Suppressor macrophage treated with lipopolysaccharide for 1 hour (primary cell): Measurements from ENCODE around the gene TRAF2.

Source experiments
- DNase-seq, 3 donors: peaks; one replicate each; pipeline ENCODE4 v3.0.0-alpha.2; 2020 to 2022

TRAF2 gene

GRCh38 chr9:136939996-136940525 lies 53.7 kb downstream of the TRAF2 start:
- no peak for DNase-seq

- DNase-seq, result no peak
These were observed 54.4 kb downstream of the TRAF2 start for GRCh38 chr9:136940526-136941230.

GRCh38 chr9:136941231-136942111 lies 55.2 kb downstream of the TRAF2 start:
- no peak for DNase-seq

DNA sequence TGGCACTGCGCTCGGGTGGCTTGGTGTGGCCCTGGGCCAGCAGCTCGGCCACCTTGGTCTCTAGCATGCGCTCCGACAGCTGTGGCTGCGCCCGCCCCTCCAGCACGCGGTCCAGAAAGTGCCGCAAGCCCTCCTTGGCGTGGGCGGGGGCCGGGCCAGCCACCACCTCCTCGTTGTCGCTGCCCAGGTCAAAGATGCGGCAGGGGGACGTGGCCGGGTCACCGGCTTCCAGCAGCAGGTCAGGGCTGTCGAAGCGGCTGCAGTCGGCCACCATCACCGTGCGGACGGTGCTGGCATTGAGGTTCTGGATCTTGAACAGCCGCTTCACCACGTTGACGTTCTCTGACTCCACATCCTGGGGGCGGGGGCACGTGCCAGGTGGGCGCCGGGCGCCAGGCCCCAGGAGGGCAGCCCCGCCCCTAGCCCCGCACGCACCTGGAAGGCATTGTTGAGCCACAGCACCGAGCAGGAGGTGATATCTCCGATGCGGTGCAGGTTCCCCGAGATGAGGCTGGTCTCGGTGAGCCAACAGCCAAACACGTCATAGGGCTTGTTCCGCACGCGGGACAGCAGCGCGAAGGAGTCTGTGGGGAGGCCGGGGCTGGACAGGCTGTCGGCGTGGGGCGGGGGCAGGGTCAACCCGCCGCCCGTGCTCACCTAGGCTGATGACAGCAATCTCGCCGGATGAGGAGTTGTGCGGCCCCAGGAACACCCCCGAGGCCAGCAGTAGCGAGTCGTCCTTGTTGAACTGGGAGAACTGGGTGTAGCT lies 56.0 kb downstream of the TRAF2 start:
- no peak for DNase-seq

GRCh38 chr9:136942881-136943230 lies 56.5 kb downstream of the TRAF2 start:
- DNase-seq, result no peak

DNA sequence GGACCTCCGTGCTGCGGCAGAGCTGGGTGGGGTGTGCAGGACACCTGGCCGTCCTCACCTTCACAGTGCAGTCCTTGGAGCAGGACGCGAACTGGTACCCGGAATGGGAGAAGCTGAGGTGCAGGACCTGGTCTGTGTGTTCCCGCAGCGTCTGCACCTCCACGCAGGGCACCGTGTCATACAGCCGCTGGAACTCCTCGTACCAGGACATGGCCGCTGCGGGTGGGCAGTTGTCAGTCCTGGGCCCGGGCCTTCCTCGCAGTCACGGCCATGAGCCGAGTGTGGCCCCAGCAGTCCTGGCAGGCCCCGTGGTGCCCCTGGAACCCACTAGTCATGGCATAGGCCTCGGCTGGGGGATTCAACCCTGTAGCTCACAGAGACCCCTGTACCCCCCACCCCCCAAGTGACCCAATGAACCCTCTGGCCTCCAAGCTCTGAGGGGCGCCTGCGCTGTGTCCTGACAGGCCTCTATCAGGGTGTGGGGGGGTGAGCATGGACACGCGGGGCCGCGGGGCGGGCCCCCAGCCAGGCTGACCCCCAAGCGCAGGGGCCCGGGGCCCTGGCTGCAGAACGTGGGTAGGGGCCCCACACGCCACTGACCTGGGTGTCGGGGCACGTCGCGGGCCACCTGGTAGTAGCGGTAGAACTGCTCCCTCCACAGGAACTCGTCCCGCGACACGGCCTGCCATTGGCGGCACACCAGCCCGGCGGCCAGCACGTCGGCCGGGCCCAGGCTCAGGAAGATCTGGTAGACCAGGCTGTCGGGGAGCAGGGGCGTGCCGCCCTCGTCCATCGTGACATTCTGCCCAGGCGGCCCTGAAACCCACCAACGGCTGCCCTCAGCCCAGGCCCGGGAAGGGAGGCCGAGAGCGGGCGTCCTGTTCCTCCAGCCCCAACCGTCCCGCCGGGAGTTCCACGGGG lies 57.2 kb downstream of the TRAF2 start:
- DNase-seq, result no peak

DNA sequence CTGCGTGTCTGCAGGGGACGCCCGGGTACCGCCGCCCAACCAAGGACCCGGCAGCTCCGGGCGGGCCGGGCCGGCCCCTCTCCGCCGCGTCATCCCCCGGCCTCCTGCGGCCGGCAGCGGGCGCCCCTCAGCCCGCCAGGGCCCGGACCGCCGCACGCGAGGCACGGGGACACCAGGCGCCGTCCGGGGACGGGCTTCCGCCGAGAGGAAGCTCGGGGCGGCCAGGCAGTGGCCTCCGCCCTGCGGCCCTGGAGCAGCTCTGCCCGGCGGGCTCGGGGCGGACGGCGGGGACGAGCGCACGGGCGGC lies 57.8 kb downstream of the TRAF2 start:
- DNase-seq, result peak; percentile 77 to 89 (median 79)

GRCh38 chr9:136944519-136945332 lies 58.4 kb downstream of the TRAF2 start, which contains the start of the genes C8G and FBXW5:
Gene C8G, plus strand, starts transcription at chr9:136945243. Its CDS starts 78 bp downstream, at chr9:136945321.
Gene FBXW5, minus strand, starts transcription at chr9:136944738. Its CDS starts 655 bp downstream, at chr9:136944083.
- DNase-seq, result peak; percentile 98 to 99 (median 99)

GRCh38 chr9:136945333-136946227 lies 59.3 kb downstream of the TRAF2 start:
- no peak for DNase-seq

- no peak for DNase-seq
These were observed 60.1 kb downstream of the TRAF2 start for GRCh38 chr9:136946228-136947027.

DNA sequence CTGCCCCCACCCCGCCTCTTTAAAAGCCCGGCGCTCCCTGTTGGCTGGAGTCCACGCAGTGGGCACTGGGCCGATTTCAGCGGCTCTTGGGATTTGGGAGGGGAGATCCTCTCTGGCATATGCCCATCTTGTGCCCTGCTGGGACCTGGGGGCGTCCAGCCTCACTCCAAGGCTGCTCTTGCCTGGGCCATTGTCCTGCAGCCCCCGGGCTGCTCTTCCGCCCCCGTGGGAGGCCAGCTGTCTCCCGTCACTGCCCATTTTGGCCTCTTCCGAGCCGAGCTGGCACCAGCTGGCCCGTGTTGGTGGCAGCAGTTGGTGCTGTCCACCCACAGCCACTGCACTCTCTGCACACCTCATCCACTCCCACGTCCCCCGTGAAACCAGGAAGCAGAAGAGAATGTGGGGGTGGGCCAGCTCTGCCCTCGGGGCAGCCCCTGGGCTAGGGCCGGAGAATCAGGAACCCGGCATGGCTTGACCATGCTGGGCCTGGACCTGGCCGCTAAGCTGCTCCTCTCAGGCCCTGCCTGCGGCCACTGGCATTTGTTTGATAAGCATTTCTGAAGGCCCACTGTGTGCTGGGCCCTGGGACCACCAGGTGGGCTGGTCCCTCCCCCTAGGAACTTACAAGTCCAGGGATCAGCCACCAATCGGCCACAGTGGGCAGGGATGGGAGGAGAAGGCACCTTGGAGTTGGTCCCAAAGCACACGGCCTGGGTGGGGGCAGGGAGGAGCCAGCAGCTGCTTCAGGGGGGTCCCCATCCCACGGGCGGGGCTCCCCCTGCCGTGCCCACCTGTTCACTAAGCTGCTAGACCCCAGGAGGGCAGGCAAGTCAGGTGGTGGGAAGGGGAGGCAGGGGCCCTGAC lies 60.9 kb downstream of the TRAF2 start:
- peak; percentile 37 to 67 (median 42) for DNase-seq

DNA sequence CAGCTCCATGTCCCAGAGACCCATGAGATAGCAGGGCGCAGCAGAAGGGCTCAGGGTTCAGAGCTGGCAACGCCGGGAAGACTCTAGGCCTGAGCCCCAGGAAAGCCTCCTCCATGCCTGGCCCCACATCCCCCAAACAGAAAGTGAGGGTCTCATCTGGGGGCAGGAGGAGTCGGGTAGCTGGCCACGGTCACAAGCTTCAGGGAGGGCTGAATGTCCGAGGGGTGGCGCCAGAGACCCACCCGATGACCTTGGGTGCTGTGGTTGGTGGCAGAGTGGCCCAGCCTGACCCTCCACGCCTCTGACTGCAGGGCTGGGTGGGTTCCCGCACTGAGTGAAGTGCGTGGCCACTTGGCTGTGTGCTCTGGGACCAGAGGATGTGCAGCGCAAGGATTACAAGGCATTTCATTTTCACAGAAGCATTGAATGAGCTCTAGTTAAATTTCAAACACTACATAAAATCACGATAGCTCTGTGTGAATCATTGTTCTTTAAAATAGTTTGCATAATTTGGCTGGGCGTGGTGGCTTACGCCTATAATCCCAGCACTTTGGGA lies 61.7 kb downstream of the TRAF2 start:
- peak; percentile 46 to 75 (median 50) for DNase-seq

DNA sequence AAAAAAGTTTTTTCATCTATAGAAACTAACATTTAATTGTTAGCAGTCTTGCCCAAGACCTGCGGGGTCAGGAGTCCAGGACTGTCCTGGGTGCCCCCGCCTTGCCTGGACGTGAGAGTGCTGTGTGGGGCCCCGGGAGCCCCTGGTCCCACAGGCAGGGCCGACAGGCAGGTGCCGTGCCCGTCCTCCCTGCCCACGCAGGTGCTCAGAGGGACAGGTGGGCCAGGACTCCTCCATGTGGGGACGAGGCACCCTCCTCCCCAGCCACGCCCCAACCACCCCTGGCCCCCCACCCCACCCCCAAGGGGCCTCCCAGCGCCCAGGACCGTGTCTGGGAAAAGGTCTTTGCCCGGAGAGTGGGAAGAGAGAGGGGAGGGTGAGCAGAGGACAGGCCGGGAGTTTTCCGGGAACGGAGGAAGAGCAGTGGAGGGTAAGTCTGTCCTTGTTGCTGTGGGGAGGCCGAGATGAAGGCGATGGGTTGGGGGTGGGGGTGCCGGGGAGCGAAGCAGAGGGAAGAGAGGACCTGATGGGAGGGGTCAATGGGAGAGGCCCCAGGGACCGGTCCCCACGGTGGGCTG lies 63.0 kb downstream of the TRAF2 start:
- DNase-seq, result no peak

GRCh38 chr9:136949817-136950655 lies 63.7 kb downstream of the TRAF2 start:
- DNase-seq, result peak; percentile 86 to 92 (median 88)

GRCh38 chr9:136950656-136951276 lies 64.5 kb downstream of the TRAF2 start:
- no peak for DNase-seq
